ENCODE measurements around the gene MICAL1. TPM values are rescaled to one million over a fixed set of nuclear protein-coding genes. Genes with fewer than 3 reads are reported as not detected.

The MICAL1 gene
- total RNA-seq, 4 donors from 2014 or later: 17.9 to 29.5 (median 27.3) TPM

DNA sequence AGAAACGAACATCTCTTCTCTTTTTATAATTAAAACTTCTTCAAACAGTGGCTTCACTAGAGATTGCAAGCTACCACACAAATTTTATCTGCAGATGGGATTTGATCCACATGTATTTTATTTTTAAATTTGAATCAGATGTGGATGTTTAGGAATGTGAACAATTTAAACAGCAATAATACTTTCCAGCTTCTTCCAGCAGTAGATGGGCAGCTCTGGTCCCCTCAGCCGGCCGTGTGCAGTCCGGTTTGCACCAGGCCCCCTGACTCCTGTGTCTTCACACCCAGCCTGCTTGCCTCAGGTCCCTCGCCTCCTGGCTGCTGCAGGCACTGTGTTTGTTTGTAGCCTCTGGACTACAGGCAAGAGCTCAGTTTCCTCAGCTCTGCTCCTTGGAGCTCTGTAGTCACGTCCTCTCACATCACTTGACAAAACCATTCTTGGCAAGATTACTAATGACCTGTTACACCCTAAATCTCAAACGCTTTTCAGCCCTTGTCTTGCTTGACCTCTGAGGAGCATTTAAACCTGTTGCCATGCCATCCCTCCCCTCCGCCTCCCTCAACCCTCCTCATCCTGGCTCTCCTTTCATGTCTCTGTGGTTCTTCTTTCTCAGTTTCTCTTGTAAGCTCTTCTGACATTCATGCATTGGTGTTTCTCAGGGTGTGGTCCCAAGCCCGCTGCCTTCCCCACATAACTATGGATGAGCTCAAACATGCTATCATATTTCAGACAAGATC lies 40.6 kb upstream of the MICAL1 start:
- no peak overlapping the region for H3K4me3 ChIP-seq (ENCODE audit: low read depth, poor library complexity, severe bottlenecking)
- TF ChIP-seq CTCF (IDR thresholded peaks at IDR 0.05) (no peak), POLR2A (IDR thresholded peaks at IDR 0.05) (no peak)
- WGBS, 2 donors: 49 to 62% methylated on average over 9 of the region's 9 CpGs
- no peak for DNase-seq (ENCODE audit: low spot score in 2 of 2)
- intact Hi-C loops (cut with DNase I; ENCODE audit: low total_unique reads): no loop called here

- DNase-seq (ENCODE audit: low spot score in 2 of 2): no peak
- TF ChIP-seq CTCF (IDR thresholded peaks at IDR 0.05) (no peak), POLR2A (IDR thresholded peaks at IDR 0.05) (no peak)
- intact Hi-C loops (cut with DNase I; ENCODE audit: low total_unique reads): no loop called here
- no peak overlapping the region for H3K4me3 ChIP-seq (ENCODE audit: low read depth, poor library complexity, severe bottlenecking)
- WGBS, 2 donors: 86 to 96% methylated on average over 1 of the region's 1 CpG
Measured at GRCh38 chr6:109493865-109494264, 38.3 kb upstream of the MICAL1 start.

DNA sequence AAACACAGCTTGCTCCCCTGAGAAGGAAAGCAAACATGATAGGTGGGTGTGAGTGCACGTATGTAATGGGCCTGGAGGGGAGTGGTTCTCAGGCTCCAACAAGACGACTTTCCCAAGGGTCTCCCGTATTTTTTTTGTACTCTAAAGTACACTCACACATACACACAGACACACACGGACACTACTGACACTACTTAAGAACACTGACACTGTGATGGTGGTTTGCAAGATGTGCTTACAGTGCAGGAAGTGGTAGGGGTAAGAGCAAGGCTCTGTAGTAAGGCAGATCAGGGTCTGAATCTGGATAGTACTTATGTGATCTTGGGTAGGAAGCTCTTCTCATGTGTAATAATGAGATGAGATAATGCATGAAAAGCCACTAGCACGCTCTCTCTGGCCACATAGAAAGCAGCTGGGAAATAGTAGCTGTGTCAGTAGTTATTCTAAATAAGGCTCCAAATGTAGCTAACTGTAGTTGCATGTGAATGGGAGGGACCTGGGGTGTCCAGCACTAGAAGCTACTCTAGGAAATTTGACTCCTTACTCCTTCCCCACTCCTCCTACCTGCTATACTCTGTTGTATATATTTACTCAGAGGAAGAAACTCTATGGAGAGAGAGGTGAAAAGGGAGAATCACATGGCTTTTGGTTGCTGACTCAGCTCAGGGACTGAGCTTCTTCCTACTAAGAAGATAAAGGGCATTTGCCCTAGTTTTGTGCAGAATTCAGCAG lies 35.8 kb upstream of the MICAL1 start:
- WGBS, 2 donors: 70 to 71% methylated on average over 5 of the region's 5 CpGs
- DNase-seq (ENCODE audit: low spot score in 2 of 2): no peak
- intact Hi-C loops (cut with DNase I; ENCODE audit: low total_unique reads): no loop called here
- TF ChIP-seq CTCF (IDR thresholded peaks at IDR 0.05) (no peak), POLR2A (IDR thresholded peaks at IDR 0.05) (no peak)
- H3K4me3 ChIP-seq (ENCODE audit: low read depth, poor library complexity, severe bottlenecking): no peak overlapping the region

GRCh38 chr6:109490713-109491112 lies 35.1 kb upstream of the MICAL1 start:
- H3K4me3 ChIP-seq (ENCODE audit: low read depth, poor library complexity, severe bottlenecking): no peak overlapping the region
- intact Hi-C loops (cut with DNase I; ENCODE audit: low total_unique reads): no loop called here
- DNase-seq (ENCODE audit: low spot score in 2 of 2): no peak
- 69 to 84% methylated on average over 2 of the region's 2 CpGs for WGBS, 2 donors
- TF ChIP-seq CTCF (IDR thresholded peaks at IDR 0.05) (no peak), POLR2A (IDR thresholded peaks at IDR 0.05) (no peak)

DNA sequence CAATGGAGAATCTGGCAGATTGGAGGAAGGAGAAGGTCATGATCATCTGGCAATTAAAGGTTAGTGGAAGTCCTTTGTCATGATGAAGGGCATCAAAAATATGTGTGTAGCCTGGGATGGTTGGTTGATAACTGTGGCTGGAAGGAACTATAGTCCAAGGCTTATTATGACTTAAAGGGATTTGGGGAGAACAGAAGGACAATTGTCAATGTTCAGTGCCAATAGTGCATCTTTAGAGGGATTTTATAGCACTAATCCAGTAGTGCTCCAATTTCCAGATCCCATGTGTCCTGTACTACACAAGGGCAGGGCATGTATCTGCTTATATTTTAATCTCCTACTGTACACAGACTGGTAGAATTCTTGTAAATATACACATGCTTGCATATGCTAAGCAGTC lies 32.4 kb upstream of the MICAL1 start:
- DNase-seq (ENCODE audit: low spot score in 2 of 2): no peak
- no peak overlapping the region for H3K4me3 ChIP-seq (ENCODE audit: low read depth, poor library complexity, severe bottlenecking)
- TF ChIP-seq POLR2A (IDR thresholded peaks at IDR 0.05): no peak
- TF ChIP-seq CTCF (IDR thresholded peaks at IDR 0.05): no peak
- intact Hi-C loops (cut with DNase I; ENCODE audit: low total_unique reads): no loop called here
